Trophoblast cell (in vitro differentiated cells and primary cell): ENCODE results near the gene PCSK4.
A peak's percentile ranks its signal among the peaks of the same experiment; 100 is the strongest.
"Not testable (repeated sequence)": the region's sequence is repeated elsewhere in the genome, so short reads cannot be mapped to it uniquely, and the experiment has no call there.

ENCODE experiments used
- DNase-seq, 2 donors: peaks; one replicate each; pipeline ENCODE4 v3.0.0-alpha.2; 2016
- H2AFZ ChIP-seq: 2 replicates; pipeline ENCODE4 v1.6.1; 2013; ENCODE audit warnings: low read length, moderate library complexity, mild to moderate bottlenecking; ENCODE audit not compliant: insufficient read depth, poor library complexity
- H2AK5ac ChIP-seq: 2 replicates; pipeline ENCODE4 v1.6.1; 2013; ENCODE audit warnings: mild to moderate bottlenecking, low read length
- H2BK120ac ChIP-seq: 2 replicates; pipeline ENCODE4 v1.6.1; 2013; ENCODE audit warnings: low read length, mild to moderate bottlenecking, moderate library complexity; ENCODE audit not compliant: insufficient read depth, poor library complexity
- H2BK12ac ChIP-seq: 2 replicates; pipeline ENCODE4 v1.6.1; 2013; ENCODE audit warnings: mild to moderate bottlenecking, low read length, moderate library complexity
- H2BK5ac ChIP-seq: 2 replicates; pipeline ENCODE4 v1.6.1; 2013; ENCODE audit warnings: low read length, low read depth, moderate library complexity, mild to moderate bottlenecking; ENCODE audit not compliant: poor library complexity
- H3K14ac ChIP-seq: 2 replicates; pipeline ENCODE4 v1.6.1; 2013; ENCODE audit warnings: mild to moderate bottlenecking, low read length
- H3K18ac ChIP-seq: 2 replicates; pipeline ENCODE4 v1.6.1; 2013; ENCODE audit warnings: mild to moderate bottlenecking, low read length
- H3K23ac ChIP-seq: 2 replicates; pipeline ENCODE4 v1.6.1; 2013; ENCODE audit warnings: low read length
- H3K27ac ChIP-seq: 2 replicates; pipeline ENCODE4 v1.5.1; 2013; ENCODE audit warnings: low read depth, mild to moderate bottlenecking, inconsistent platforms, low read length, moderate library complexity
- H3K27me3 ChIP-seq: 2 replicates; pipeline ENCODE4 v1.6.1; 2013; ENCODE audit warnings: inconsistent platforms, mild to moderate bottlenecking, low read length, moderate library complexity; ENCODE audit not compliant: insufficient read depth
- H3K36me3 ChIP-seq, 2 experiments: 1 replicate in 1 of 2; 2 replicates in 1 of 2; pipeline ENCODE4 v1.6.1; 2013; ENCODE audit warnings: low read length in 2 of 2, mild to moderate bottlenecking in 2 of 2, moderate library complexity in 1 of 2; ENCODE audit not compliant: insufficient read depth in 2 of 2, control insufficient read depth in 1 of 2
- H3K4ac ChIP-seq: 2 replicates; pipeline ENCODE4 v1.6.1; 2013; ENCODE audit warnings: low read depth, mild to moderate bottlenecking, low read length, moderate library complexity
- H3K4me1 ChIP-seq, 2 experiments: 1 replicate in 1 of 2; 2 replicates in 1 of 2; pipeline ENCODE4 v1.6.1; 2013; ENCODE audit warnings: low read length in 2 of 2, mild to moderate bottlenecking in 2 of 2, moderate library complexity in 1 of 2; ENCODE audit not compliant: insufficient read depth in 2 of 2, control insufficient read depth in 1 of 2
- H3K4me2 ChIP-seq: 2 replicates; pipeline ENCODE4 v1.6.1; 2013; ENCODE audit warnings: inconsistent platforms, mild to moderate bottlenecking, low read length, moderate library complexity
- H3K4me3 ChIP-seq: 2 replicates; pipeline ENCODE4 v1.5.1; 2013; ENCODE audit warnings: mild to moderate bottlenecking, low read depth, low read length, inconsistent platforms
- H3K79me1 ChIP-seq: one replicate; pipeline ENCODE4 v1.6.1; 2013; ENCODE audit warnings: low read length
- H3K79me2 ChIP-seq: 2 replicates; pipeline ENCODE4 v1.6.1; 2013; ENCODE audit warnings: low read length, mild to moderate bottlenecking; ENCODE audit not compliant: control insufficient read depth, insufficient read depth, poor library complexity
- H3K9ac ChIP-seq: 2 replicates; pipeline ENCODE4 v1.6.1; 2013; ENCODE audit warnings: mild to moderate bottlenecking, low read length
- H3K9me3 ChIP-seq: 2 replicates; pipeline ENCODE4 v1.6.1; 2013; ENCODE audit warnings: low read depth, mild to moderate bottlenecking, control low read depth, inconsistent platforms, low read length; ENCODE audit not compliant: insufficient read depth
- H4K12ac ChIP-seq: 2 replicates; pipeline ENCODE4 v1.6.1; 2013; ENCODE audit warnings: low read depth, mild to moderate bottlenecking, low read length, moderate library complexity
- H4K8ac ChIP-seq: 2 replicates; pipeline ENCODE4 v1.6.1; 2013; ENCODE audit warnings: low read depth, mild to moderate bottlenecking, low read length, moderate library complexity
- H4K91ac ChIP-seq: one replicate; pipeline ENCODE4 v1.6.1; 2013; ENCODE audit warnings: low read depth, mild to moderate bottlenecking, low read length, moderate library complexity
- whole genome bisulfite sequencing: extraction: QIAGEN DNeasy Blood & Tissue Kit; methylation state at CpG from one replicate; pipeline ENCODE4 v1.1.7; 2013; ENCODE audit warnings: missing lambda C conversion rate; ENCODE audit not compliant: insufficient read length, insufficient coverage; ENCODE audit errors: extremely low coverage; 5-methylcytosine and 5-hydroxymethylcytosine counted together

PCSK4 gene

GRCh38 chr19:1530856-1531255 is 40.7 kb upstream of the PCSK4 start:
- H3K36me3 ChIP-seq, H3K14ac ChIP-seq, H2AFZ ChIP-seq, H4K8ac ChIP-seq, H3K27ac ChIP-seq, H2BK5ac ChIP-seq, DNase-seq, H3K79me1 ChIP-seq, H3K4me1 ChIP-seq, H2BK120ac ChIP-seq, H2AK5ac ChIP-seq, H3K27me3 ChIP-seq, H3K4me2 ChIP-seq, H3K23ac ChIP-seq, H4K91ac ChIP-seq, H4K12ac ChIP-seq, H3K18ac ChIP-seq, H3K4ac ChIP-seq, H2BK12ac ChIP-seq, H3K9ac ChIP-seq, H3K4me3 ChIP-seq, H3K79me2 ChIP-seq: not testable (repeated sequence)
- WGBS, result no CpG with 5 or more reads among the region's 11 CpGs
- peaks cover 10% of the 10 kb centered on the region for H3K9me3 ChIP-seq

GRCh38 chr19:1529430-1529816 is 39.3 kb upstream of the PCSK4 start:
- Histone ChIP-seq H2AK5ac (no peak overlapping the region), H4K8ac (no peak overlapping the region), H3K4ac (no peak overlapping the region), H3K18ac (no peak overlapping the region), H3K4me1 (no peaks in the 10 kb centered on the region), H2BK12ac (no peak overlapping the region), H3K4me3 (no peak overlapping the region), H3K27ac (no peak overlapping the region), H3K27me3 (peaks cover 4% of the 10 kb centered on the region), H3K14ac (no peak overlapping the region), H2BK5ac (no peak overlapping the region), H4K91ac (no peak overlapping the region), H3K9ac (no peak overlapping the region), H3K79me2 (no peaks in the 10 kb centered on the region), H2AFZ (no peak overlapping the region), H3K79me1 (no peaks in the 10 kb centered on the region), H4K12ac (no peak overlapping the region), H3K23ac (no peak overlapping the region), H3K4me2 (no peak overlapping the region), H2BK120ac (no peak overlapping the region), H3K9me3 (peaks cover 11% of the 10 kb centered on the region), H3K36me3 (no peaks in the 10 kb centered on the region)
- no CpG with 5 or more reads among the region's 16 CpGs for WGBS
- no peak for DNase-seq

- Histone ChIP-seq H2BK120ac (no peak overlapping the region), H3K23ac (no peak overlapping the region), H4K12ac (no peak overlapping the region), H3K79me2 (no peaks in the 10 kb centered on the region), H4K8ac (no peak overlapping the region), H2AFZ (no peak overlapping the region), H4K91ac (no peak overlapping the region), H3K36me3 (no peaks in the 10 kb centered on the region), H2BK12ac (no peak overlapping the region), H2BK5ac (no peak overlapping the region), H3K4me1 (no peaks in the 10 kb centered on the region), H3K4ac (no peak overlapping the region), H3K18ac (no peak overlapping the region), H3K9me3 (peaks cover 14% of the 10 kb centered on the region), H3K4me2 (no peak overlapping the region), H3K27ac (no peak overlapping the region), H3K14ac (no peak overlapping the region), H2AK5ac (no peak overlapping the region), H3K79me1 (no peaks in the 10 kb centered on the region), H3K4me3 (no peak overlapping the region), H3K27me3 (peaks cover 10% of the 10 kb centered on the region), H3K9ac (no peak overlapping the region)
- DNase-seq, result no peak
- no CpG with 5 or more reads among the region's 23 CpGs for WGBS
Observed at GRCh38 chr19:1528596-1529429, 38.7 kb upstream of the PCSK4 start.

DNA sequence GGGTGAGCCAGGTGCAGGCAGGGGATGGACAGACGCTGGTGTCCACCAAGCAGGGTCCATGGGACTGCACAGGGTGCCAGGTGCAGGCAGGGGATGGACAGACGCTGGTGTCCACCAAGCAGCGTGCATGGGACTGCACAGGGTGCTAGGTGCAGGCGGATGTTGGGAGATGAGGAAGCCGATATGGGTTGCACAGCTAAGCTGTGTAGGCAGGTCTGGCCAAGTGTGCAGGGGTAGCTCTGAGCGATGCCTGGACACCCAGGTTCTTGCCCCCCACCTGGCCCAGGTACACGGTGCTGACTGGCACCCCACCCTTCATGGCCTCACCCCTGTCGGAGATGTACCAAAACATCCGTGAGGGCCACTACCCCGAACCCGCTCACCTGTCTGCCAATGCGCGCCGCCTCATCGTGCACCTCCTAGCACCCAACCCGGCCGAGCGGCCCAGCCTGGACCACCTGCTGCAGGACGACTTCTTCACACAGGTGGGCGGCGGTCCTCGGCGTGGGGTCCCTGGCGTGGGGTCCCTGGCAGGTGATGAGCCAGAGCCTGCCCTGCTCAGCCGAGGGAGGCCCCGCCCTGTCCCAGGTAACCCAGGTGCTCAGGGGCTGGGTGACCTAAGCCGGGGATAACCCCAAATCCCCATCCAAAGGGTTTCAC is 37.6 kb upstream of the PCSK4 start:
- H3K79me1 ChIP-seq, result no peaks in the 10 kb centered on the region
- no peak overlapping the region for H2AFZ ChIP-seq
- H3K14ac ChIP-seq, result no peak overlapping the region
- H3K9me3 ChIP-seq, result peaks cover 20% of the 10 kb centered on the region
- H2AK5ac ChIP-seq, result no peak overlapping the region
- no peak overlapping the region for H3K4me2 ChIP-seq
- peak in 1 of 2 donors; percentile 28 for DNase-seq
- H3K27ac ChIP-seq, result no peak overlapping the region
- H3K23ac ChIP-seq, result no peak overlapping the region
- peaks cover 20% of the 10 kb centered on the region for H3K27me3 ChIP-seq
- H3K79me2 ChIP-seq, result no peaks in the 10 kb centered on the region
- H2BK5ac ChIP-seq, result no peak overlapping the region
- no peak overlapping the region for H4K12ac ChIP-seq
- H3K18ac ChIP-seq, result no peak overlapping the region
- no peak overlapping the region for H4K8ac ChIP-seq
- no peaks in the 10 kb centered on the region for H3K4me1 ChIP-seq
- no peak overlapping the region for H2BK120ac ChIP-seq
- H4K91ac ChIP-seq, result no peak overlapping the region
- no peak overlapping the region for H3K4me3 ChIP-seq
- H3K9ac ChIP-seq, result no peak overlapping the region
- H3K36me3 ChIP-seq, result no peaks in the 10 kb centered on the region
- no peak overlapping the region for H3K4ac ChIP-seq
- WGBS, result no CpG with 5 or more reads among the region's 27 CpGs
- H2BK12ac ChIP-seq, result no peak overlapping the region
